Panc1 (cell line): ENCODE measurements around the gene SAV1. TPM values are rescaled to one million over a fixed set of nuclear protein-coding genes. Genes with fewer than 3 reads are reported as not detected.

Experiments used
- ATAC-seq: fragments of 200-7000 bp; cut with Tn5 transposase; 2 replicates; pipeline ENCODE4 v1.9.1; 2020; ENCODE audit warnings: mild to moderate bottlenecking, moderate library complexity
- BruUV-seq: library from RNA; stranded (reverse); fragments of 400-500 nt; replicated peaks from 2 replicates; lab custom pipeline; 2021; lab: Mats Ljungman, UMichigan
- CTCF ChIA-PET: fragments of 300-600 bp; sonication (Branson Sonifier 250); formaldehyde crosslinking; loops from one replicate; lab custom pipeline; 2022; ENCODE audit warnings: antibody characterized with exemption; lab: Charles Lee
- POLR2A ChIA-PET: fragments of 300-600 bp; sonication (Branson Sonifier 250); formaldehyde crosslinking; loops from one replicate; lab custom pipeline; 2022; ENCODE audit warnings: antibody characterized with exemption; lab: Charles Lee
- DNase-seq: peaks from one replicate; pipeline ENCODE4 v3.0.0-alpha.2; 2010; ENCODE audit warnings: low read depth, low spot score
- H3K27ac ChIP-seq: 2 replicates; pipeline ENCODE4 v1.5.1; 2011; ENCODE audit warnings: mild to moderate bottlenecking, low read length, inconsistent platforms
- H3K27me3 ChIP-seq: fragments of 200-500 bp; sonication (Bioruptor generic); 2 replicates; pipeline ENCODE4 v1.6.0; 2014; ENCODE audit warnings: low read length, inconsistent platforms; ENCODE audit not compliant: control insufficient read depth, insufficient read depth
- H3K36me3 ChIP-seq: fragments of 200-500 bp; sonication (Bioruptor generic); 2 replicates; pipeline ENCODE4 v1.5.1; 2014; ENCODE audit warnings: inconsistent platforms, mild to moderate bottlenecking, low read length, moderate library complexity; ENCODE audit not compliant: control insufficient read depth, insufficient read depth
- H3K4me1 ChIP-seq: 2 replicates; pipeline ENCODE4 v1.5.1; 2011; ENCODE audit warnings: inconsistent platforms, mild to moderate bottlenecking, low read length, moderate library complexity; ENCODE audit not compliant: control insufficient read depth, insufficient read depth
- H3K4me3 ChIP-seq, 2 experiments: 2 replicates each; pipeline ENCODE4 v1.5.1; 2011 to 2012; ENCODE audit warnings: low read depth in 2 of 2, low read length in 2 of 2, mild to moderate bottlenecking in 2 of 2, inconsistent platforms in 1 of 2, moderate library complexity in 1 of 2
- H3K9me3 ChIP-seq: fragments of 200-500 bp; sonication (Bioruptor generic); 2 replicates; pipeline ENCODE4 v1.5.1; 2014; ENCODE audit warnings: low read depth, mild to moderate bottlenecking, inconsistent platforms, low read length, moderate library complexity; ENCODE audit not compliant: control insufficient read depth, insufficient read depth
- CTCF ChIP-seq: fragments of 450-650 bp; IDR thresholded peaks from 2 replicates; pipeline ENCODE4 v1.5.1; 2017; ENCODE audit warnings: mild to moderate bottlenecking
- POLR2AphosphoS5 ChIP-seq: IDR thresholded peaks from 2 replicates; pipeline ENCODE4 v1.6.1; 2012; ENCODE audit warnings: mild to moderate bottlenecking, low read depth, low read length, moderate library complexity
- REST ChIP-seq, 2 experiments: IDR thresholded peaks; 2 replicates each; pipeline ENCODE4 v1.6.1; 2011 to 2012; ENCODE audit warnings: low read depth in 2 of 2, control low read depth in 1 of 2, low read length in 1 of 2, mild to moderate bottlenecking in 1 of 2, moderate library complexity in 1 of 2; ENCODE audit not compliant: insufficient read depth in 1 of 2
- SIN3A ChIP-seq: IDR thresholded peaks from 2 replicates; pipeline ENCODE4 v1.6.1; 2012; ENCODE audit warnings: low read depth, mild to moderate bottlenecking, low read length, moderate library complexity, borderline replicate concordance; ENCODE audit not compliant: insufficient read depth
- TCF7L2 ChIP-seq: IDR thresholded peaks from 2 replicates; pipeline ENCODE4 v1.6.1; 2011; ENCODE audit warnings: mild to moderate bottlenecking, low read depth, low read length, inconsistent platforms
- in situ Hi-C: cut with HindIII; loops from 2 replicates; pipeline ENCODE4 v1.10.0; 2016; ENCODE audit warnings: low sequenced_read_pairs, low pct_unique_long_range_greater_than_20kb
- intact Hi-C: fragments of 100-400 bp; cut with micrococcal nuclease; formaldehyde crosslinking; loops from one replicate; pipeline ENCODE4 v1.10.0; 2022; ENCODE audit not compliant: unreplicated experiment
- total RNA-seq: library from RNA; stranded (reverse); gene quantifications from one replicate; pipeline ENCODE4 v1.2.1, GENCODE V29; 2021; ENCODE audit not compliant: unreplicated experiment

SAV1 gene
- total RNA-seq, 1 experiment from 2014 or later: 13.2 TPM

DNA sequence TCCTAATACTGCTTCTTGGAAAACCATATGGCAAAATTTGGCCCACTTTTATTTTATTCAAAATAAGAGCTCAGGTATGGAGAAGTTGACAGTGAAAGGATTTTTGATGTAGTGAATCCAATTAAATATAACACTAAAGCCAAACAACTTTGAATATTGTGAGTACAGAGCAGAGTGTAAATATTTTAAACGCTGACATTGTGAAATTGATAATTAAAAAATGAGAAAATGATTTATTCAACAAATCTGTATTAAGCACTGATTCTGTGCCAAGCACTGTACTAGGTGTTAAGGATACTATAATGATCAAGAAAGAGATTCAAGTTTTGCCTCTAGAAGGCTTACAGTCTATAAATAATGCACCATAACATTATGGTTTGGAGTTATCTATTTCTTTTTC, 57.6 kb downstream of the SAV1 start:
- Histone ChIP-seq H3K27ac (no peak overlapping the region), H3K4me3 (no peak overlapping the region), H3K27me3 (no peaks in the 10 kb centered on the region; the same call in 1 of the 2 replicates), H3K4me1 (no peaks in the 10 kb centered on the region), H3K36me3 (no peaks in the 10 kb centered on the region), H3K9me3 (no peaks in the 10 kb centered on the region)
- in situ Hi-C loops (no loop called here), intact Hi-C loops (no loop called here)
- TF ChIP-seq SIN3A: no peak
- CTCF ChIA-PET: no interaction called here
- no peak for DNase-seq
- no TSS peak for BruUV-seq
- ATAC-seq: no peak
- POLR2A ChIA-PET: no interaction called here

DNA sequence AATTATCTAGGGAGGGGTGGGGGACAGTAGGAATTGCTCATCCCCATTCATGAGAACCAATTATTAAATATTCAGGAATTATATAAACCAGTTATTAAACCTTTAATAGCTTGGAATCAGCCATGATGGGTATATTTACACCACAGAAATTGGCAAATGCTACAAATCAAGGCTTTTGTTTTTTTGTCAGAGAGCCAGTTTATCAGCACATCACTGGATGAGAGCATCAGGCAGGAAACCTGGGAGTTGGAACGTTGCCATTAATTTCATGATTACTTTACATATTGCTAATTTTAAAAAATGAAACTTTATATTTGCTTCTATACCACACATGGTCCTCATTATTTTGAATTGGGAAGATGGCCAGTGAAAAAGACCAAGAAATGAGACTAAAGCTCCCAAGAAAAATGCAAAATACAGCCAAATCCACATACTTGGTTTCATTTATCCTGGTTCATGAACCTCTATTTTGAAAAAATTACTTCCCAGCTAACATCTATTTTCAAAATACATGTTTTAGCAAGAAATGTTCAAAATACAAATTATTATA, 59.7 kb downstream of the SAV1 start:
- TF ChIP-seq CTCF (no peak), TCF7L2 (no peak), REST (IDR thresholded peaks at IDR 0.05; ENCODE audit: insufficient read depth in 1 of 2, low read depth in 2 of 2, low read length in 1 of 2) (no peak), SIN3A (no peak), POLR2AphosphoS5 (no peak)
- no peaks in the 10 kb centered on the region for H3K4me1 ChIP-seq
- no peaks in the 10 kb centered on the region for H3K9me3 ChIP-seq
- no peak for DNase-seq
- no TSS peak for BruUV-seq
- no peaks in the 10 kb centered on the region; the same call in 1 of the 2 replicates for H3K27me3 ChIP-seq
- ChIA-PET POLR2A (no interaction called here), CTCF (no interaction called here)
- H3K4me3 ChIP-seq: no peak overlapping the region
- no peak overlapping the region for H3K27ac ChIP-seq
- in situ Hi-C loops: no loop called here
- intact Hi-C loops: loop anchor here (10.0 kb wide), 1 partner anchor 256 kb away; no protein-coding TSS in a partner anchor
- ATAC-seq: no peak
- no peaks in the 10 kb centered on the region for H3K36me3 ChIP-seq

- POLR2A ChIA-PET: no interaction called here
- no TSS peak for BruUV-seq
- ATAC-seq (no peak), DNase-seq (no peak)
- in situ Hi-C loops (no loop called here), intact Hi-C loops (loop anchor here (10.0 kb wide), 1 partner anchor 257 kb away; no protein-coding TSS in a partner anchor)
- Histone ChIP-seq H3K27ac (no peak overlapping the region), H3K27me3 (no peaks in the 10 kb centered on the region; the same call in 1 of the 2 replicates), H3K4me3 (no peak overlapping the region), H3K36me3 (no peaks in the 10 kb centered on the region), H3K4me1 (no peaks in the 10 kb centered on the region), H3K9me3 (no peaks in the 10 kb centered on the region)
- CTCF ChIA-PET: interaction anchor here (0.6 kb wide), 1 partner anchor 66 kb away, joined by 10 read pairs; no protein-coding TSS in a partner anchor
- TF ChIP-seq SIN3A (no peak), TCF7L2 (no peak)
Observed at GRCh38 chr14:50607761-50608160, 60.3 kb downstream of the SAV1 start.
